ENCODE measurements around the gene EBLN1. TPM values are rescaled to one million over a fixed set of nuclear protein-coding genes. Genes with fewer than 3 reads are reported as not detected.

The EBLN1 gene
- total RNA-seq, 1 experiment from 2014 or later, result not detected

GRCh38 chr10:22174442-22174841 lies 43.4 kb downstream of the EBLN1 start:
- Histone ChIP-seq H3K4me1 (no peaks in the 10 kb centered on the region), H3K27me3 (replicated peaks; ENCODE audit: control insufficient read depth, insufficient read depth, low read length) (no peaks in the 10 kb centered on the region), H3K4me3 (ENCODE audit: low read depth, low read length) (no peak overlapping the region), H3K36me3 (ENCODE audit: control insufficient read depth, insufficient read depth, low read length) (no peaks in the 10 kb centered on the region), H3K9me3 (peaks cover 15% of the 10 kb centered on the region)
- TF ChIP-seq CTCF (IDR thresholded peaks at IDR 0.05; ENCODE audit: insufficient read depth in 1 of 2, low read depth in 1 of 2, low read length in 1 of 2, severe bottlenecking in 1 of 2, unreplicated experiment in 1 of 2), result no peak
- H3K27me3 Mint-ChIP-seq (ENCODE audit: insufficient read depth, unreplicated experiment), result peaks cover 17% of the 10 kb centered on the region
- BruUV-seq (replicated peaks), result no TSS peak
- no peaks in the 10 kb centered on the region for H3K4me1 Mint-ChIP-seq (ENCODE audit: low read depth, unreplicated experiment)
- H3K9me3 Mint-ChIP-seq (ENCODE audit: unreplicated experiment), result peaks cover 9% of the 10 kb centered on the region
- DNase-seq, result no peak
- POLR2A ChIA-PET, result no interaction called here
- CTCF ChIA-PET, result no interaction called here
- no peaks in the 10 kb centered on the region for H3K36me3 Mint-ChIP-seq (ENCODE audit: insufficient read depth, unreplicated experiment)
- intact Hi-C loops (cut with micrococcal nuclease; ENCODE audit: unreplicated experiment), result no loop called here
- H3K4me3 Mint-ChIP-seq (ENCODE audit: unreplicated experiment), result no peak overlapping the region
- no peak overlapping the region for H3K27ac Mint-ChIP-seq (ENCODE audit: unreplicated experiment)

GRCh38 chr10:22171131-22171530 lies 46.7 kb downstream of the EBLN1 start:
- ChIA-PET CTCF (no interaction called here), POLR2A (no interaction called here)
- Histone ChIP-seq H3K36me3 (ENCODE audit: control insufficient read depth, insufficient read depth, low read length) (no peaks in the 10 kb centered on the region), H3K4me1 (no peaks in the 10 kb centered on the region), H3K27me3 (replicated peaks; ENCODE audit: control insufficient read depth, insufficient read depth, low read length) (no peaks in the 10 kb centered on the region), H3K9me3 (peaks cover 15% of the 10 kb centered on the region), H3K4me3 (ENCODE audit: low read depth, low read length) (no peak overlapping the region)
- no peak overlapping the region for H3K27ac Mint-ChIP-seq (ENCODE audit: unreplicated experiment)
- H3K4me1 Mint-ChIP-seq (ENCODE audit: low read depth, unreplicated experiment), result no peaks in the 10 kb centered on the region
- BruUV-seq (replicated peaks), result no TSS peak
- no peak for TF ChIP-seq CTCF (IDR thresholded peaks at IDR 0.05; ENCODE audit: insufficient read depth in 1 of 2, low read depth in 1 of 2, low read length in 1 of 2, severe bottlenecking in 1 of 2, unreplicated experiment in 1 of 2)
- H3K4me3 Mint-ChIP-seq (ENCODE audit: unreplicated experiment), result no peak overlapping the region
- no peaks in the 10 kb centered on the region for H3K36me3 Mint-ChIP-seq (ENCODE audit: insufficient read depth, unreplicated experiment)
- H3K27me3 Mint-ChIP-seq (ENCODE audit: insufficient read depth, unreplicated experiment), result peaks cover 11% of the 10 kb centered on the region
- DNase-seq, result no peak
- intact Hi-C loops (cut with micrococcal nuclease; ENCODE audit: unreplicated experiment), result no loop called here
- H3K9me3 Mint-ChIP-seq (ENCODE audit: unreplicated experiment), result peaks cover 17% of the 10 kb centered on the region

GRCh38 chr10:22170582-22170981 lies 47.2 kb downstream of the EBLN1 start:
- ChIA-PET POLR2A (no interaction called here), CTCF (no interaction called here)
- Histone ChIP-seq H3K36me3 (ENCODE audit: control insufficient read depth, insufficient read depth, low read length) (no peaks in the 10 kb centered on the region), H3K4me3 (ENCODE audit: low read depth, low read length) (no peak overlapping the region), H3K4me1 (no peaks in the 10 kb centered on the region), H3K9me3 (peaks cover 15% of the 10 kb centered on the region), H3K27me3 (replicated peaks; ENCODE audit: control insufficient read depth, insufficient read depth, low read length) (no peaks in the 10 kb centered on the region)
- no peaks in the 10 kb centered on the region for H3K36me3 Mint-ChIP-seq (ENCODE audit: insufficient read depth, unreplicated experiment)
- no peak for DNase-seq
- H3K4me3 Mint-ChIP-seq (ENCODE audit: unreplicated experiment), result no peak overlapping the region
- intact Hi-C loops (cut with micrococcal nuclease; ENCODE audit: unreplicated experiment), result no loop called here
- H3K27ac Mint-ChIP-seq (ENCODE audit: unreplicated experiment), result no peak overlapping the region
- H3K4me1 Mint-ChIP-seq (ENCODE audit: low read depth, unreplicated experiment), result no peaks in the 10 kb centered on the region
- no TSS peak for BruUV-seq (replicated peaks)
- peaks cover 10% of the 10 kb centered on the region for H3K27me3 Mint-ChIP-seq (ENCODE audit: insufficient read depth, unreplicated experiment)
- no peak for TF ChIP-seq CTCF (IDR thresholded peaks at IDR 0.05; ENCODE audit: insufficient read depth in 1 of 2, low read depth in 1 of 2, low read length in 1 of 2, severe bottlenecking in 1 of 2, unreplicated experiment in 1 of 2)
- peaks cover 17% of the 10 kb centered on the region for H3K9me3 Mint-ChIP-seq (ENCODE audit: unreplicated experiment)

All from Caco-2 (cell line).